Endothelial cell of hepatic sinusoid (primary cell): Measurements from ENCODE around the gene SEMA4G.

ENCODE experiments used
- in situ Hi-C: cut with HindIII; loops from 2 replicates; pipeline ENCODE4 v1.10.0; 2017; ENCODE audit warnings: low sequenced_read_pairs

Gene SEMA4G

GRCh38 chr10:100987685-100988049 is 18.4 kb downstream of the SEMA4G start:
- in situ Hi-C loops = no loop called here

- in situ Hi-C loops = no loop called here
These were observed 18.9 kb downstream of the SEMA4G start for GRCh38 chr10:100988166-100988565.

- in situ Hi-C loops = no loop called here
These were observed 19.8 kb downstream of the SEMA4G start for GRCh38 chr10:100989088-100989487.

GRCh38 chr10:100993986-100994708 is 24.8 kb downstream of the SEMA4G start:
- in situ Hi-C loops = no loop called here

- in situ Hi-C loops = loop anchor here (5.0 kb wide), 1 partner anchor 37 kb away; the partner anchor contains the start of genes PDZD7 and SFXN3
These were observed 25.9 kb downstream of the SEMA4G start for GRCh38 chr10:100995181-100995580.

- in situ Hi-C loops = loop anchor here (5.0 kb wide), 1 partner anchor 35 kb away; the partner anchor contains the start of genes PDZD7 and SFXN3
These were observed 27.5 kb downstream of the SEMA4G start for GRCh38 chr10:100996678-100997359.

GRCh38 chr10:100997360-100998182 is 28.3 kb downstream of the SEMA4G start:
- in situ Hi-C loops = loop anchor here (5.0 kb wide), 1 partner anchor 35 kb away; the partner anchor contains the start of genes PDZD7 and SFXN3

- in situ Hi-C loops = loop anchor here (5.0 kb wide), 1 partner anchor 34 kb away; the partner anchor contains the start of genes PDZD7 and SFXN3
These were observed 29.1 kb downstream of the SEMA4G start for GRCh38 chr10:100998183-100998990.

GRCh38 chr10:100998991-100999741 is 29.9 kb downstream of the SEMA4G start:
- in situ Hi-C loops = loop anchor here (5.0 kb wide), 1 partner anchor 33 kb away; the partner anchor contains the start of genes PDZD7 and SFXN3

GRCh38 chr10:100999742-101000126 is 30.4 kb downstream of the SEMA4G start, which contains the start of gene LZTS2:
Gene LZTS2, plus strand, starts transcription at chr10:100999808. Its CDS starts 2,731 bp downstream, at chr10:101002539.
- in situ Hi-C loops = loop anchor here (5.0 kb wide), 1 partner anchor 33 kb away; the partner anchor contains the start of genes PDZD7 and SFXN3

GRCh38 chr10:101000127-101000914 is 31.0 kb downstream of the SEMA4G start:
- in situ Hi-C loops = no loop called here

- in situ Hi-C loops = no loop called here
These were observed 31.8 kb downstream of the SEMA4G start for GRCh38 chr10:101000915-101001658.

- in situ Hi-C loops = no loop called here
These were observed 32.3 kb downstream of the SEMA4G start for GRCh38 chr10:101001659-101002035.

GRCh38 chr10:101002456-101002855 is 33.2 kb downstream of the SEMA4G start:
- in situ Hi-C loops = no loop called here

GRCh38 chr10:101003639-101004206 is 34.4 kb downstream of the SEMA4G start:
- in situ Hi-C loops = no loop called here

GRCh38 chr10:101005361-101005760 is 36.1 kb downstream of the SEMA4G start:
- in situ Hi-C loops = no loop called here

GRCh38 chr10:101005869-101006567 is 36.7 kb downstream of the SEMA4G start:
- in situ Hi-C loops = no loop called here
